ENCODE results near the gene PPT1. TPM values are rescaled to one million over a fixed set of nuclear protein-coding genes. Genes with fewer than 3 reads are reported as not detected.

Gene PPT1
- total RNA-seq, 1 donor from 2014 or later, result 37.7 TPM

- peaks cover 20% of the 10 kb centered on the region for H3K36me3 ChIP-seq
- no peak for DNase-seq
- peak overlapping the region; percentile 71 for H3K27ac ChIP-seq (replicated peaks)
- no peak for TF ChIP-seq CTCF (IDR thresholded peaks at IDR 0.05; ENCODE audit: borderline replicate concordance)
- intact Hi-C loops (cut with micrococcal nuclease), result no loop called here
- H3K4me3 ChIP-seq, result no peak overlapping the region
- no peaks in the 10 kb centered on the region for H3K27me3 ChIP-seq (ENCODE audit: low read depth)
- H3K9me3 ChIP-seq (replicated peaks), result no peaks in the 10 kb centered on the region
- peaks cover 97% of the 10 kb centered on the region for H3K4me1 ChIP-seq
Measured at GRCh38 chr1:40056519-40057309, 40.3 kb downstream of the PPT1 start.

GRCh38 chr1:40053138-40053887 is 43.7 kb downstream of the PPT1 start:
- peaks cover 97% of the 10 kb centered on the region for H3K4me1 ChIP-seq
- DNase-seq, result no peak
- H3K9me3 ChIP-seq (replicated peaks), result no peaks in the 10 kb centered on the region
- no peaks in the 10 kb centered on the region for H3K27me3 ChIP-seq (ENCODE audit: low read depth)
- H3K27ac ChIP-seq (replicated peaks), result peak overlapping the region; percentile 62
- H3K4me3 ChIP-seq, result no peak overlapping the region
- TF ChIP-seq CTCF (IDR thresholded peaks at IDR 0.05; ENCODE audit: borderline replicate concordance), result no peak
- no peaks in the 10 kb centered on the region for H3K36me3 ChIP-seq
- intact Hi-C loops (cut with micrococcal nuclease), result no loop called here

GRCh38 chr1:40050863-40051262 is 46.2 kb downstream of the PPT1 start:
- H3K4me3 ChIP-seq, result no peak overlapping the region
- TF ChIP-seq CTCF (IDR thresholded peaks at IDR 0.05; ENCODE audit: borderline replicate concordance), result no peak
- no peak for DNase-seq
- intact Hi-C loops (cut with micrococcal nuclease), result no loop called here
- H3K9me3 ChIP-seq (replicated peaks), result no peaks in the 10 kb centered on the region
- peaks cover 97% of the 10 kb centered on the region for H3K4me1 ChIP-seq
- H3K27ac ChIP-seq (replicated peaks), result no peak overlapping the region
- no peaks in the 10 kb centered on the region for H3K36me3 ChIP-seq
- H3K27me3 ChIP-seq (ENCODE audit: low read depth), result no peaks in the 10 kb centered on the region

GRCh38 chr1:40049725-40050124 is 47.3 kb downstream of the PPT1 start:
- Histone ChIP-seq H3K36me3 (no peaks in the 10 kb centered on the region), H3K27ac (replicated peaks) (peak overlapping the region; percentile 52), H3K4me1 (peaks cover 97% of the 10 kb centered on the region), H3K27me3 (ENCODE audit: low read depth) (no peaks in the 10 kb centered on the region), H3K9me3 (replicated peaks) (no peaks in the 10 kb centered on the region), H3K4me3 (no peak overlapping the region)
- no peak for DNase-seq
- TF ChIP-seq CTCF (IDR thresholded peaks at IDR 0.05; ENCODE audit: borderline replicate concordance), result no peak
- intact Hi-C loops (cut with micrococcal nuclease), result no loop called here

GRCh38 chr1:40047769-40048168 is 49.3 kb downstream of the PPT1 start:
- Histone ChIP-seq H3K27ac (replicated peaks) (peak overlapping the region; percentile 2), H3K9me3 (replicated peaks) (no peaks in the 10 kb centered on the region), H3K27me3 (ENCODE audit: low read depth) (no peaks in the 10 kb centered on the region), H3K36me3 (peaks cover 1% of the 10 kb centered on the region), H3K4me1 (peaks cover 98% of the 10 kb centered on the region), H3K4me3 (no peak overlapping the region)
- TF ChIP-seq CTCF (IDR thresholded peaks at IDR 0.05; ENCODE audit: borderline replicate concordance), result no peak
- intact Hi-C loops (cut with micrococcal nuclease), result no loop called here
- DNase-seq, result no peak
